ENCODE measurements around the gene YBX2.
A peak's percentile ranks its signal among the peaks of the same experiment; 100 is the strongest.

GRCh38 chr17:7336240-7337175, 42.1 kb upstream of the YBX2 start, which contains the start of gene ACAP1:
- TF ChIP-seq POLR2A (IDR thresholded peaks at IDR 0.05; ENCODE audit: extremely low read depth, insufficient read length) (no peak), CTCF (IDR thresholded peaks at IDR 0.05; ENCODE audit: low read depth, low read length) (no peak), MYC (IDR thresholded peaks at IDR 0.05; ENCODE audit: low read depth, low read length) (0 out of 2 replicates have a peak, but pooled peaks have one; percentile 54), MAX (IDR thresholded peaks at IDR 0.05; ENCODE audit: low read depth, low read length) (peak; percentile 54)
